ENCODE results near the gene SMPX. TPM values are rescaled to one million over a fixed set of nuclear protein-coding genes. Genes with fewer than 3 reads are reported as not detected.

Gene SMPX
- total RNA-seq, 1 experiment from 2014 or later: not detected

- DNase-seq (ENCODE audit: low spot score): no peak
These were observed 42.6 kb downstream of the SMPX start for GRCh38 chrX:21715337-21715736.

- no peak for DNase-seq (ENCODE audit: low spot score)
These were observed 46.1 kb downstream of the SMPX start for GRCh38 chrX:21711848-21712197.

GRCh38 chrX:21711129-21711847 lies 46.6 kb downstream of the SMPX start:
- no peak for DNase-seq (ENCODE audit: low spot score)

GRCh38 chrX:21708116-21708515 lies 49.8 kb downstream of the SMPX start:
- peak; percentile 9 for DNase-seq (ENCODE audit: low spot score)

GRCh38 chrX:21705225-21705624 lies 52.7 kb downstream of the SMPX start:
- DNase-seq (ENCODE audit: low spot score): no peak

DNA sequence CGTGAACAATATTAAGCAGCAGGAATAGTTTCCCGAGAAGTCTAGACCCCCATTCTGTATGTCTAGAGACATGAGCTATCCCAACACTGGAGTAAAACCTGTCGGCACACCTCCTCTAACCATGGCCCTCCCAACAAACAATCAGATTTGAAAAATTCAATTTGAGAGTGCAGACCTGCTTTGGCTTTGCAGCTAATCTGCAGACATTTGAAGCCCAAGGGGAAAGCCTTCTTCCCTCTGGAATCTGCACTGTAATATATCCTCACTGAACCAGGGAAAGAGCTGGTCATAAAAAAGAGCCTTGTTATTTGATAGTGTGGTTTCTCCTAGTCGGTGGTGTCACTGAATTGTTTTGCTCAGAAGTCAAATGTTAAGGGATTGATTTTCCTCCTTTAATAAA lies 55.2 kb downstream of the SMPX start:
- no peak for DNase-seq (ENCODE audit: low spot score)

- no peak for DNase-seq (ENCODE audit: low spot score)
These were observed 56.9 kb downstream of the SMPX start for GRCh38 chrX:21700967-21701366.

DNA sequence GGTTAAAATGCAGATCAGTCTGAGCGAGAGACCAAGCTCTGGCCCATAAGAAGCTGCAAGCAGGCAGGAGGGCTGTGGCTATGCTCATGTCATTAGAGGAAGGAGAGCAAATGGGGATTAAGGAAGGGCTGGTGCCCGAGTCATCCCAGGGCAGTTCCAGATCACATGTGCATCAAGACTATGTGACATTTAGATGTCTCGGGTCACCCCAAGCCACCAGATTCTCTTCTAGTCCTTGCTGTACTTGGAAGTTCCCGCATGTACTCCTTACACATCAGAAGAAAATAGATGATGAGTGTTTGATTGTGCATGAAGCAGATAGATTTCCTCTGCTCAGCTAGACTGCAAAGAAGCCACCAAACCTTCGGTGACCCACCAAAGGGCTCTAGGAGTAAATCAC lies 57.6 kb downstream of the SMPX start:
- DNase-seq (ENCODE audit: low spot score): no peak

DNA sequence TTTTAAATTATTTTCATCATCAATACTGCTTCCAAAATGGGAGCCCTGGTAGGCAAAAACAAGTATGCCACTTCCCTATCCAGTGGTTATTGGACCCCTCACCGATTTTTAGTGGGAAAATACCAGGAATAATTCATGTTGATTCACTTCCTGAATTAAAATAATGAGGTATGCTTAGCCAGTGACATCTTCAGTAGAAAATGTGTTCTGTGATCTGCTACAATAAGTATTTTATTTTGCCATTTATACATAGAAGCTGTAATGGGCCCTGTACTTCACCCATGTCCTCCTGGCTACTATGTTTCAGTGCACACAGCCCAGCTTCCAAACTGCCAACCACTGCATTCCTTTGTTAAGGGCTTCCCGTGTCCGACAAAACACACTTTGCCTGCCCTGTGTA lies 58.8 kb downstream of the SMPX start:
- DNase-seq (ENCODE audit: low spot score): no peak

DNA sequence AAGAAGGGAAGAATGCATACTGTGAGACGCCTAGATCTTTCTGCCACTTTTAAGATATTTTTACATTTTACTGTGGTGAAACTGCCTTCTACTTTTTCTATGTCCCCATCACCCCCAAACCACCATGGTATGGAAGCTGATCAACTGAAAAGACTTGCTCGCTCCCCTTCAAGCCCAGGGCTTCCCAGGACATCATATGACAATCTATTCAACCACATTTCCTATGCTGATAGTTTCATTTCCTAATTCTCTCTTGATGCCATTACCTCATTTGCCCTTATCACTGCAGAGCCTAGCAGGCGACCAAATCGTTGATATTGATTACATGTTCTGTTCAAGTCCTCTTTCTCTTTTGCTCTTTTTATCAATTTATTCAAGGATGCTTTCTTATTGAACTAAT lies 59.6 kb downstream of the SMPX start:
- no peak for DNase-seq (ENCODE audit: low spot score)

- DNase-seq (ENCODE audit: low spot score): no peak
These were observed 66.4 kb downstream of the SMPX start for GRCh38 chrX:21691512-21692018.

- no peak for DNase-seq (ENCODE audit: low spot score)
These were observed 74.0 kb downstream of the SMPX start for GRCh38 chrX:21683941-21684340.

- DNase-seq (ENCODE audit: low spot score): no peak
These were observed 79.8 kb downstream of the SMPX start for GRCh38 chrX:21678048-21678612.

GRCh38 chrX:21675931-21676330 lies 82.0 kb downstream of the SMPX start:
- DNase-seq (ENCODE audit: low spot score): no peak

DNA sequence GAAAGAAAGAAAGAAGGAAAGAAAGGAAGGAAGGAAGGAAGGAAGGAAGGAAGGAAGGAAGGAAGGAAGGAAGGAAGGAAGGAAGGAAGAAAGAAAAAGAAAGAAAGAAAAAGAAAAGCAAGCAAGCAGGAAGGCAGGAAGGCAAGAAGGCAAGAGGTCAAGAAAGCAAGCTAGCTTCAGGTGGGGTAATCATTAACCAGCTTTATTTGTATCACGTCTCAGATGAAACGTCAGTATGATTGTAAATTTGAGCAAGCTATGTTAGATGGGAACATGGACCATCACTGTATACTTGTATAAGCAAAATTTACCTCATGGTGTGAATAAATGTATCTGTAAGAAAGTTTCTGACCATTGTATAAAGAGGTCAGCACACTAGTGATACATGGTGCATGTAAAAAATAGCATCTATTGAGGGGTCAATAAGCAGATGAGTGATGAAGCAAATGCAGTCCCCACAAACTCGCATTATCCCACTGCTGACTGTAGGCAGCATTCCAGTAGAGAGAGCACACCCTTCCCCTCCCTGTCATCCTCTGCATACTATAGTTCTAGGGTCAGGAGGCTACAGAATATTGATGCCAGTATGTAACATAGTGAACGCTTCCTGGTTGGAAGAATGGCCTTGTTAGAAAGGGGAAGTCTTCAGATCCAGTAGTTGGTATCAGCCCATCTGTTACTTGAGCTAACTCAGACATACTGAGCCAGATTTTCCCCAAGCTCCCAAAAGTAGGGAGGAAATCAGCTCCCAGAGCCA lies 83.3 kb downstream of the SMPX start:
- peak; percentile 22 for DNase-seq (ENCODE audit: low spot score)

GRCh38 chrX:21666679-21667078 lies 91.2 kb downstream of the SMPX start:
- no peak for DNase-seq (ENCODE audit: low spot score)

DNA sequence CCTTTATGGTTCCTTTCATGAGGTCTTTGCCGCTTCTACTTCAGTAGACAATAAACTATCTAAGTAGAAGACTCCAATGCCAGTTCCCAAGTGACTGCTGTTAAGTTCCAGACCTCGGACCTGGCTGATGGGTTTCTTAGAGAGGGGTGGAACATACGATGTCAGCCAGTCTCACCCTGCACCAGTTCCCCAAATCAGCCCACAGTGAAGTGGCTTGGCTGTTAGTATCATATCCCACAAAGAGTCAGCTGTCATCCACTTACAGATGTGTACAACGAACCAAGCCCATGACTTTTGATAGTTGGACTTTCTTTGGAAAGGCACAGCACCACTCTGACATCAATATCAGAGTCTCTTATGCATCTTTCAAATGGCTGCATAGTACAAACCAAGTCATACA lies 91.7 kb downstream of the SMPX start:
- DNase-seq (ENCODE audit: low spot score): no peak

DNA sequence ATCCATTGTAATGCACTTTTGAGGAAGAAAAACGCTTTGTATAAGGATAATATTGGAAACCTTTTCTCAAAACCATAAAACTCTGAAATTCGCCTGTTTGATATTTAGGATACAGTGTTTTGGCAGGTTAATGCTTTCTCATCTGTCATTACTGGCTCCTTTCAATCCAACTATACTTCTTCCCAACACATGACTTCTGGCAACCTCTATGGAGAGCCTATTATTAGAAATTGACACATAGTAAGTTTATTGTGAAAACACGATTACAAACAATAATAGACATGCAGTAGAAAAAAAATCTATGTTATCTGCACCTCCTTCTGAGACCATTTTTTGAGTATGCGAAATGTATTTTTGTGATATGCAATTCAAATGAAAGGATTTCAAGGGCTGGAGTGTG lies 95.2 kb downstream of the SMPX start:
- DNase-seq (ENCODE audit: low spot score): no peak

DNA sequence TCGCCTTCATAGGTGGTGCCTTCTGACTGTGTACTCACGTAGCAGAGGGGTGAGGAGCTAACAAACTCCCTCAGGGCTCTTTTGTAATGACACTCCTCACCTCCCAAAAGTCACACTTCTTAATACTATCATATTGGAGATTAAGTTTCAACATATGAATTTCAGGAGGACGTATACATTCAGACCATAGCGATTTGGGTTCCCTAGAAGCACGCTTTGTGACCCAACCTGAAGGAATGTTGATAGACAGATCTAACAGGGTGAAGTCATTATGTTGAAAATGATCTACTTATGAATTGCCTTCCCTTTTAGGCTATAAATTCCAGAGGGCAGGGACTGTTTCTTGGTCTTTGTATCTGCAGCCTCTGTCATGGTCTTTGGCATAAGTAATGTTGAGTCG lies 96.6 kb downstream of the SMPX start:
- no peak for DNase-seq (ENCODE audit: low spot score)

- DNase-seq (ENCODE audit: low spot score): no peak
These were observed 97.8 kb downstream of the SMPX start for GRCh38 chrX:21660156-21660555.

DNA sequence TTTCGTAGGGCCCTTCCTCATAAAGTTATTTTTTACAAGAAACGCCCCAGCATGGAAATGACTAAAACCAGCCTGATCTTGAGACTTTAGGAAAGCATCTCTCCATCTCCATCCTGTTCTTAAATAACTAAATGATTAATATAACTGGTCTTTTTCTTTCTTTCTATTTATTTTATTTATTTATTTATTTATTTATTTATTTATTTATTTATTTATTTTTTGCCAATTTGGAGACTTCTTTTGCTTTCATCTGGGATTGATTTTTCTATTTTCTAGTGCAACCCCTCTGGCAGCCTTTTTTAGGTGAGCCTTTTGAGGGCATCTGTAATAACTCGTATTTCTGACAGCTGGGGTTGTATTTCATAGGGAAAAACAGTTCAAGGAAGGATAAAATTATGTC lies 98.6 kb downstream of the SMPX start:
- DNase-seq (ENCODE audit: low spot score): no peak

DNA sequence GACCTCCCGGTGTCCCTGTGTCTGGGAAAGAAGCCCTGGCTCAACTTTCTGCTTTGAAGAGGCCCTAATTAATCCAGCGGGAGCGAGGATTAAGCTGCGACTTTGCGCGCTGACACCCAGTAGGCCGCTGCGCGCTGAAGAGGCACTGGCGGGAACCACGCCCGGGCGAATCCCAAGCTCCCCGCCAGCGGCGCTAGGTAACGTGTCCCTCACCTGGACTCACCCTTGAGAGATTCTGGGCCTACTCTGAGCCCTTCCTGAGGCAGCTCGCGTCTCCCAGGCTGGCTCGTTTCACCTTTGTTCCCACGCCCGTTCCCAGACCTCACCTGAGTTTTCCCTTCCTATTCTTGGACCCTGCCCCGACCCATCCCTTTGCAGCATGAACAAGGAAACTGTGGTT lies 99.2 kb downstream of the SMPX start:
- no peak for DNase-seq (ENCODE audit: low spot score)

All from HT-29 (cell line).